Inflammatory macrophage treated with lipopolysaccharide for 1 hour (primary cell): ENCODE measurements around the gene PNP.

ENCODE experiments used
- DNase-seq, 2 donors: peaks; one replicate each; pipeline ENCODE4 v3.0.0-alpha.2; 2020 to 2022

Gene PNP

DNA sequence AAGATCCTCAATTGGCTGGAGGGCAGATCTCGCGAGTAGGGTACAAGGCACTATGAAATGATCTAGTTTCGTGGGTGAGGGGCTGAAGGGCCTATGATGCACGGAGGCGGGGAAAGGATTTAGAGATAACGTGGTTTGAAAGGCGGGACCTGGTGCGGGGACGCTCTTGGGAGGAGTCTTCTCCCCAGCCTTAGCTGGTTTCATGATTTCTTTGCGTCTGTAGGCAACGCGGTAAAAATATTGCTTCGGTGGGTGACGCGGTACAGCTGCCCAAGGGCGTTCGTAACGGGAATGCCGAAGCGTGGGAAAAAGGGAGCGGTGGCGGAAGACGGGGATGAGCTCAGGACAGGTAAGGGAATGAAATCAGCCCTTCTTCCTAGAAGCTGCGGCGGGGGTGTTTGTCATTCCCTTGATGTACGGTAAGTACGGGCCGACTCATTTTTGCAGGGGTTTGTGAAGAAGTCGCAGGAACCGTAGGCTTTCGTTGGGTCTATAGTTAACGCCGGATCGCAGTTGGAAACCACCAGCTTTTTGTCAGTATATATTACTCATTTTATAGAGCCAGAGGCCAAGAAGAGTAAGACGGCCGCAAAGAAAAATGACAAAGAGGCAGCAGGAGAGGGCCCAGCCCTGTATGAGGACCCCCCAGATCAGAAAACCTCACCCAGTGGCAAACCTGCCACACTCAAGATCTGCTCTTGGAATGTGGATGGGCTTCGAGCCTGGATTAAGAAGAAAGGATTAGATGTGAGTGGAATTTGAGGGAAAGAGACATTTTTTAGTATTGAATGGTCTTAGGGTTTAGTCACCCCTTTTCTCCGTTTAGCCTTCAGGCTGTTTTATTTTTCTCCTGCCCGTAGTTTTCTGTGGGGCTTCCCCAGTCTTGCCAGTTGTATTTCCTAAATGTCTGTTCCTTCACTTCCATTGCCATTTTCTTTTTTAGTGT, 13.6 kb upstream of the PNP start:
- DNase-seq: peak; percentile 41 to 69

DNA sequence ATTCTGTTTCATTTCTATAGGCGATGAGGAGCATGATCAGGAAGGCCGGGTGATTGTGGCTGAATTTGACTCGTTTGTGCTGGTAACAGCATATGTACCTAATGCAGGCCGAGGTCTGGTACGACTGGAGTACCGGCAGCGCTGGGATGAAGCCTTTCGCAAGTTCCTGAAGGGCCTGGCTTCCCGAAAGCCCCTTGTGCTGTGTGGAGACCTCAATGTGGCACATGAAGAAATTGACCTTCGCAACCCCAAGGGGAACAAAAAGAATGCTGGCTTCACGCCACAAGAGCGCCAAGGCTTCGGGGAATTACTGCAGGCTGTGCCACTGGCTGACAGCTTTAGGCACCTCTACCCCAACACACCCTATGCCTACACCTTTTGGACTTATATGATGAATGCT, 12.2 kb upstream of the PNP start:
- peak in 1 of 2 donors; percentile 39 for DNase-seq

DNA sequence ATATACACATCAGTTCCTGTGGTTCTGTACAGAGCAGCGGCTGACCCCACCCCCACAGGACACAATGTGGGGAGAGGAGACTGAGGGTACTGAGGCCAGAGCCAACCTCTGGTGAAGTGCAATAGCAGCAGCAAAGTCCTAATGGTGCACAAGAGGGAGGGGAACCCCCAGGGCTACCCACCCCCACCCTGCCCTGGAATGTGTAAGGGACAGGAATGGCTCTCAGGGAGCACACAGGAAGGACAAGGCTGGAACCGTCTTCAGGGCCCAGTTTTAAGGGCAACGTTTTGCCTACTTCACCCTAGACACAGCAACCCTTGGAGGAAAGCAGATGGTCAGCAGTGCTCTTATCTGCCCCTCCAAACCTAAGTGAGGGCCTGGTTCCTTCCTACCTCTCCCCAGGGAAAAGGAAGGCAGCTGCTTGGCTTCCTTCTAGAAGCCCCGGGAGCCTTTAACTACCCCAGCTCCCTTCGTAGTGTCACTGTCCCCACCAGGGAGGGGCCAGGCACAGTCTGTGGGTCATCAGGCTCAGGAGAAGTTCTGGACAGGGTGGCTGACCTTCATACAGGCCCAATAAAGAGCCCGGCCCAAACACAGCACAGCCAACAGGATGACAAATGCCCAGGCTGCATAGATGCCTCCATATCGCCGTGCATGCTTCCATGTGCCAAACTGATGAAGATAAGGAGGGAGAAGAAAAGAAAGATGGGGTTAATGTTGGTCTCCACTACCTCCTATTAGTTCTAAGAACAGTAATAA, 11.0 kb upstream of the PNP start:
- no peak for DNase-seq

DNA sequence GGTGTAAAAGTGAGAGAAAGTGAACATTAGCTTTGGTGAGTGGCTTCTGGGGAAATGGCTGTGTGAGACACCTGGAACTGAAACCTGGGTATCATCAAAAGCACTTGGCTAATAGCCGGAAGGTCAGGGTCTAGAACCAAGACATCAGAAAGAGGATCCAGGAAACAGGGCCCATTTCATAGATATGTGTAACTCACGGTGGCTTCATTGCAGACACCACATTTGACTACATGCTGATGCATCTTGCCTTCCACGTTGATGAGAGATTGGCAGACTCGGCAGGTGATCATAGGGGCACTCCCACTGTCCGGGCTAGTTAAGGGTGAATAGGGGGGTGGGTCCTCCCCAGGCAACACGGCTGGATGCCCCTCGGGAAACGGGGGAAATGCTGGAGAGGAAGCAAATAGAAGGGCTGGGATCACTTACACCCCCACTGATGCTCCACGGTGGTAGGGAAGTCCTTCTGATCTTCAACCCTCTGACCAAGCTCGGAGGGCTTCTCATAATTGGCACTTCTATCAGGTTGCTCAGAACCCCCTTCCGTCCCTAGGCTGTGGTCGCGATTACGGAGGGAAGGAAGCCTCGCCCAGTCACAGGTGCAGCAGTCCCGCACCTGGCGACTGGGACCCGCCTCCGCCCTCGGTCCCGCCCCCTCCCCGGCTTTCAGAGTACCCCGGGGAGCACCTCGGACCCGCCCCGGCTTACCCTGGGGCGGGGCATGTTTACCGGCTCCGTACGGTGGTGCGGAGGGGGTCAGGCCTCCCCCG, 8.6 kb upstream of the PNP start:
- no peak for DNase-seq

DNA sequence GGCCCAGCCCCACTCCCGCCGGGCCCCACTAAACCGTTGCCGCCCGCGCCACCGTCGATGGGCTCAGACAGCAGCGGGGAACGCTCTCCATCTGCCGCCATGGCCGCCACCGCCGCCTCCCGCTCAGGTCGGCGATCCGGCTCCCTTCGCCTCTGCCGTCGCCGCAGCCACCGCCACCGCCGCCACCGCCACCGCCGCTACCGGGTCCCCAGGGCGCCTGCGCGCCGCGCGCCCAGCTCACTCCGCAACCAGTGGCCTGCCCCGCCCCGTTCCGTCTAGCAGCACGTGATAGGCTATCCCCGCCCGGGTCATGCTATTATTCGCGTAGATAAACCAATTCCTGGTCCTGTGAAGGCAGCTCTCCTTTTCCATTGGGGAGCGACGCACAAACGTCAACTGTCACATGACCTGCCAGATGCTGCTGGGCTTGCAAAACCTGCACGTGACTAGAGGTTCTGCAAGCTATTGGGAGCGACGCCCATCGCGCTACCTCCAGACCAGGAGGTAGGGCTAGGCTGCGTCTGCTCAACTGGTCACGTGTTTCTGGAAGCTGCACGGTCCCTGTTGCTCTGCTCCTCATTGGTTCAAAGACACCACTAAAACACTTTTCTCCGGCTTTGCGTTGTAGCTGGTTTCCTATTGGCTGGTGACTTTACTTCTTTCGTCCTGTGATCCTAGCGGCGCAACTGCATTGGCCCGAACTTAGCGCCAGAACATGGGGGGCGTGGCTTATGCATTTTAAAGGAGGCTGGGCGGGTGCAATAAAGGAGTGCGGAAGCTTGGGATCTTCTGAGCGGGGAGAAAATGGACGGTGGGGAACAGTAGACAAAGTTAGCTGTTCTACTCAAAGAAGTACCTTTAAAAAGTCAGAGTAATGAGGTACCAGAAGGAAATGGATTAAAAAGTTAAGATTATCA, 7.7 kb upstream of the PNP start, which contains the start of gene PIP4P1:
Gene PIP4P1, minus strand, starts transcription at position 210 of the 917 bp plus-strand sequence. Its CDS starts 109 bp downstream, at position 101.
- DNase-seq: peak; percentile 98 to 100

DNA sequence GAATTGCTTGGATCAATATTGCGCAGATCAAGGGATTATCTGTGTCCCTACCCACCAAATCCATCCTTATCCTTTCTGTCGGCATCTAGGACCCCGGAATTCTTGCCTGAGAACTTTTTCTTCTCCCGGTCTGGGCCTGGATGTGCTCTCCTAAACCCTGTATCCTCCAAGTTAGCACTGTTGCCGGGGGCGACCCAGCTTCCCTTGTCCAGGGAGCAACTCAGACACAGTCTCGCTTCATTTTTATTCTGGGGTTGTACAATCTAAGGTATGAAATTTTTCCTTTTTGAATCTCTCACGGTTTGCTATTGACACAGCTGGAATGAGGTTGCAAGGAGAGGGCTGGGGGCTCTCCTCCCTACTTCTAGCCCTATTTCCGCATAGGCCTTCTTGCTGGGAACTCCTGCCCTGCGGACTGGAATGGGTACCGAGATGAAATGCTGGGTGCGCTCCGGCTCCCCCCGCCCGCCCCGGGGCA, 403 bp upstream of the PNP start:
- DNase-seq: no peak

DNA sequence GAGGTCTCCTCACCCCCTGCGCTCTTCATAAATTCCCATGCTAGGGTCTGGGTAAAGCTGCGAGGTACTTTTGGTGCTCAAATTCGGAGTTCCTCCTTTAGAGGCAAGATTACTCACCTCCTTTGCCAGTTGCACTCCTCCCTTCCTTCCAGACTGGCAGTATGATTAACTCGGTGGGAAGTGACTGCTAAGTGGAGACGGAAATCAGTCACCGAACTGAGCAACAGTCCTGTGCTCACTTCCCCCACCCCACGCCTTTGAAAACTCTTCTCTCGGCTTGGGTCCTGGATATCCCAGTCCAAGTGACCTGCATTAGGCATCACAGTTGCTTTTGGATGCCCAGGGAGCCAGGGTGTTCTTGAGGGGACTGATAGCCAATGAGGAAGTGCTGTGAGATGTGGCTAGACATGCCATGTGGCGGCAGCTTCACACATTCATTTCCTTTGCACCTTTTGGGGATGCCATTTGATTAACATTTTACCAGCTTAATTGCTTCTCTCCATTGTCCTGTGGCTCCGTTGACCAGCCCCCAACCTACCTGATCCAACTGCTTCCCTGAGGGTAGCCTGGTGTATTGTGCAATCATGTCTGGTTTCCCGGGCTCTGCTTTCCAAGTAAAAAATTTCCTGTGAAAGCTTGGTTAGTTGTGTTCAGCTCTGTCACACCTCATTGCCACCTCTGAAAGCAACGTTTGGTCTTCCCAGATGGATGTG, 840 bp downstream of the PNP start:
- DNase-seq: peak; percentile 84 to 89

DNA sequence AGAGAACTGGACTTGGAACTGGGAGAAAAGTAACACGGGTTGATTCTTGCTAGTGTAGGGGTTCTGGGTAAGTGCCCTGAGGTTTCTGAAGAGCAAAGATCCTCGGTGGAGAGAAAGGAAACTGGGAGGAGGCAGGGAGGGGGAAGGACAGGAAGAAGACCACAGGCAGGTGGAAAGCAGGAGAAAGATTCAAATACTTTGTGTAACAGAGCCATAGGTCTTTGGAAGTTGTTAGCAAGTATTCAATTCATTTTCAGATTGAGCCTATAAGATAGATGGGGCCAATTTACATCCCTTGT, 1.3 kb downstream of the PNP start:
- DNase-seq: no peak

DNA sequence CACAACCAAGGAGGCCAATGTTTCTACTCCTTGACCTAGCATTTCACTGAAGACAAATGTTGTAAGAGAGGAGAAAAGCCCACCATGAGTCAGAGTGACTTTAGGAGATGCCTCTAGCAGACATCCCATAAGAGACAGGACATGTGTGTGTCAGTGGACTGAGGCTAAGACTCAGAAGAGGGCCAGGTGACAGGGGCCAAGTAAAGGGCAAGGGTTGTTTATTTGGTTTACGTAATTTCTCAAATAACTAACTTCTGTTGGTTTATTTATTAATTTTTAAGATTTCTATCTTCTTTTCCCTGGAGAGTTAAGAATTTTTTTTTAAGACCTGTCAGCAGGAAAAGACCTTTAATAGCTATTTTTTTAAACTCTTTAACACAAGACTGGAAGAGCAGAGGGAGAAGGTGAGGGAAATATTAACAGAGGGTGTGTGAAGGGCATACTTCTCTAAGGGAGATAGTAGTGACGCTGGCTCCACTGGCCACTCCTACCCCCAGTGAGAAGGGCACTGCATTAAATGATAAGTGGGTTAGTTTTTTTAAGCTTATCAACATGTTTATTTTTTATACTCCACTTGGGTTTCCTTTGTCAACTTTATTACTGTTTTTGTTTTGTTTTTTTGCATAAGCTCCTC, 3.4 kb downstream of the PNP start:
- no peak for DNase-seq

DNA sequence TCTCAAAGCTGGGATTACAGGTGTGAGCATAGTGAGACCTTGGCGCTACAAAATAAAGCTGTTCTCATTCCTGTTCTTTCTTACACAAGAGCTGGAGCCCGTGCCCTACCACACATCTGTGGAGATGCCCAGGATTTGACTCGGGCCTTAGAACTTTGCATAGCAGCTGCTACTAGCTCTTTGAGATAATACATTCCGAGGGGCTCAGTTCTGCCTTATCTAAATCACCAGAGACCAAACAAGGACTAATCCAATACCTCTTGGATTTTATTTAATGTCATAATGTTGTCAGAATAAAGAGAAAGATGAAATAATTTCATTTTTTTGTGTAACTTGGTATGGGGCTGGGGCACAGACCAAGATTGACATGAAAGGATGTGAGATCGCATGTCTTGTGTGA, 7.6 kb downstream of the PNP start:
- DNase-seq: no peak

DNA sequence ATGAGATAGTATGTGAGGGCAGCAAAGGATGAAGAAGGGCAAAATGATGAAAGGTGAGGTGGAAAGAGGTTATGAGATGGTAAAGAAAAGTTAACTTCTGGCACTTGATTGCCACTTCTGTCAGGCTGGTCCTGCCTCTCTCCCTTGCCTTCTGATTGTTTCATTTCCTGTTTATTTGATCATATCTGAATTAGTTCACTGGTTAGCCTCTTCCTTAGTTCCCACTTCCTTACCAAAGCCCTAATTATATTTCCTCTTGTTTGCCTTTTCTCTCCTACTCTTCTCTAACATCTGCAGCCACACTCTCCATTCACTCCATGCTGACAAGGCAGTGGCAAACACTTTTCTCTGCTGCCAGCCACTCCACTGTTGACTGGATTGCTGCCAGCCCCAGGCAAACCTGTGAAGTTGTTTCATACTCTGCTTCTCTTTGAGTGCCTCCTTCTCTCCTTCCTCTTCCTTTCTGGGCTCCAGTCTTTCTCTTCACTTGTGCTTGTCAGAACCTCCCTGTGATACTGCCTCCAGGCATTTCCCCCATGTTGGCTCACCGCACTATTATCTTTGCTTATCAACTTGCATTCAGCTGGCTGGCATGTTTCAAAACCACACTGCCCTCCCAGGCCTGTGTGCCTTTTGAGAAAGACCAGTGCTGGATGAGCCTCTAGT, 8.1 kb downstream of the PNP start:
- no peak for DNase-seq

DNA sequence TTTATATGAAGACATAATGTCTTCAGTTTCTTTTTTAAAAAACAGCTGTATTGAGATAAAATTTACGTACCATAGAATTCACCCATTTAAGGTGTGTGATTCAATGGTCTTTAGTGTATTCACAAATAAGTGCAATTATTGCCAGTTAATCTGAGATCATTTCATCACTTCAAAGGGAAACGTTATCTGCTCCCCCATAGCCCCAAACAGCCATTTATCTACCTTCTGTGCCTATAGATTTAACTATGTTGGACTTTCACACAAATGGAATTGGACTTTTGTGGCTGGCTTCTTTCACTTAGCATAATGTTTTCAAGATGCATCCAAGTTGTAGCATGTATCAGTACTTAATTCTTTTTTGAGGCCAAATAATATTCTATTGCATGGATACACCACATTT, 9.7 kb downstream of the PNP start:
- no peak for DNase-seq

DNA sequence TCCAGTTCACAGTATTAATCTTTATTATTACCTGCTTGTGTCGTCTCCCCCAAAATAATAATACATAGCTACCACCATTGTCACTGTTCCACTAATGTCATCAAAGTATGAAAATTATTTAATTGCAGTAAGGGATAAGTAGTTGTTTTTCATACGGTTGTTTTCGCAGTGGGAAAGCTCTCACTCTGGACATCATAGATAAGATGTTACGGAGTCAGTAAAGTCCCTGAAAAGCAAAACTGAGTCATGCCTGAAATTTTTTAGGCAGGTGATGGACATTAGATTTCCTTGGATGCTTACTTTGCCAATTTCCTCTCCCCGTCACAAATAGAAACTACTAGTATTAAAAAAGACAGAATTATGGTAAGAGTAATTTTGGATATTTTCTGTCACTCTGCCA, 13.2 kb downstream of the PNP start:
- no peak for DNase-seq

DNA sequence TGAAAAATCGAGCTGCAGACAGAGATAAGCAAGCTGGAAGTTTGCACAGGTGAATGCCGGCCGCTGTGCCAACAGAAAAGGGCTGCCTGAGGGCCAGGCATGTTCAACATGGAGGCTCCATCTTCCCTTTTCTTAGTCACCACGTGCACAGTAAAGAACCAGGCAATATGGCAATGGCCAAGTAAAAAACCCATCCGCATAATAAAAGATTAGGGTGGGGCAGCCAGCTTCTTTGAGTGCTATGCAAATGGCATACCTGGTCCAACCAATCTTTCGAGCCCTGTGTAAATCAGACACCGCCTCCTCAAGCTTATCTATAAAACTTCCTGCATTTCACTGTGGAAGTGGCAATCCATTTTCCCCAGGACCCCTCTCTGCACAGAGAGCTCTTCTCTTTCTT, 16.7 kb downstream of the PNP start:
- no peak for DNase-seq

DNA sequence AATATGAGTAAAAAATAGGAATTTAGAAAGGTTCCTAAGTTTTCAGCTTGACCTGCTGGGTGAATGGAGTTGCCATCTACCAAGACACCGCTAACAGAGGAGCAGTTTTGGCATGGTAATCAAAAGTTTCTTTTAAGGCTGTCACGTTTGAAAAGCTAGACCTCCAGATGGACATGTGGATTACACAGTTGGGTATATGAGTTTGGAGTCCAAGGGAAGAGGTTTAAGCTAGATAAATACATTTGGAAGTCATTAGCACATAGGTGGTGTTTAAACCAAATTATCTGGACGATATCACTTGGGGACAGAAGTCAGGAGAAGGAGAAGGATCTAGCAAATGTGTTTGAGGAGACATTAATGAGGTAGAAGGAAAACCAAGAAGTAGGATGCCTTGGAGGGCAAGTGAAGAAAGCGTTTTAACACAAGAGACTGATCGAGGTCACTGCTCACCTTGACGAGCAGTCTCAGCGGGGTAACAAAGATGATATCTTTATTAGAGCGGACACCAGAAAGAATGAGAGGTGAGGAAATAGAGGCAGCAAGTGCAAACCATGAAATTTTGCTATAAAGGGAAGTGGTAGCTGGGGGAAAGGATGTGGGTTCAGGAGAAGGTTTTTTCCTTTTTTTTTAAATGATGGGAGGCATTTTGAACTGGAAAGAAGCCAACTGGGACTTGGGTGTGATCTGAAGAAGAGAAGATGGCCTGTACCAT, 17.6 kb downstream of the PNP start:
- peak in 1 of 2 donors; percentile 27 for DNase-seq

DNA sequence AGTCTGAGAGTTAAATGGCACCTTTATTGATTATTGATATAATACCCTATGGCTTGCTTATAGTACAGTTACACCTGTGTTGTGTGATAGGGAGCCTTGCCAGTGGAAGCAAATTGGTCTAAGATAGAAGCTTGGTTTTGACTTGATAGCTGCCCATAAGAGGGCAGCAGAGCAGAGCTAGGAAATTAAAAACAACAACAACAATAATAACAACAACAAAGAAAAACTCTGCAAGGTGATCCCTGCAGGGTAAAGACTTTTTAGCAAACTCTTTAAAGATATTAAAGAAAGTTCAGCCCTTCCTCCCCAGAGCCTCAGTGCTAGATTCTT, 18.2 kb downstream of the PNP start:
- DNase-seq: no peak

DNA sequence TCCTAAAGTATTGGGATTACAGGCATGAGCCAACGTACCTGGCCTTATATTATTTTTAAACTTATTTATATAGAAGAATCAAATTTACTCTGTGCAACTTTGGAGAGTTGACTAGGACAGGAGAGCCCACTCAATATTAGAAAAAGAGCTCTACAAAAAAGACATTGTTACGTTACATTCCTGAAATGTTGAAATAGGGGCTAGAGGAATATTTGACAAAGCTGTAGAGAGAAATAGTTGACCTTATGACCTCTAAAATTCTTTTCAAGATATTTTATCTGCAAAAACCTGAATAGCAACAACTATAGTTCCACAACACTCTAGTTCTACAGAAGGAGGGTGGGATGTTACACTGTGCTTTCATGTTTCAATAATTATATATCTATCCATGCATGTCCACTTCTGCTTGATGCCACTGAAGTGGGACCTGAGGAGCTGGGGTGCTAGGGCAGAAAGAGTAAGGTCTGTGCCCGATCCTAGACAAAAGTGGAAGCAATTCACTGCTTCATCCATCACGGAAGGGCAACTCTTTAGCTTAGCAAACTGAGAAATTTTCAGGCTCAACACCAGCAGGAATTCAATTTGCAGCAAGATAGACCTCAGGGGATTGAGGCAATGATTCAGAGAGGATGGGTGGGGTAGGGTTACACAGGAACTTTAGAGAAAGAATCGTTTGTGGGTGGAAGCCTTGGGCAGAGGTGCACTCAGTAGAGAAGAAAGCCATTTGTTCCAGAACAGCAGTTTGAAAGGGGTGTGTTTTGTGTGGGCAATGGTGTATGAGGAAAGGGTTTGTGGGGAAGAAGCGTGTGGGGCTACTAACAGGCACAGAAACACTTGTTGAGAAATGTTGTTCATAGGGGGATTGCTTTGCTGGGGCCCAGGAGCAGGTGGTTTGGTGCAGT, 20.1 kb downstream of the PNP start:
- peak; percentile 34 to 53 for DNase-seq

DNA sequence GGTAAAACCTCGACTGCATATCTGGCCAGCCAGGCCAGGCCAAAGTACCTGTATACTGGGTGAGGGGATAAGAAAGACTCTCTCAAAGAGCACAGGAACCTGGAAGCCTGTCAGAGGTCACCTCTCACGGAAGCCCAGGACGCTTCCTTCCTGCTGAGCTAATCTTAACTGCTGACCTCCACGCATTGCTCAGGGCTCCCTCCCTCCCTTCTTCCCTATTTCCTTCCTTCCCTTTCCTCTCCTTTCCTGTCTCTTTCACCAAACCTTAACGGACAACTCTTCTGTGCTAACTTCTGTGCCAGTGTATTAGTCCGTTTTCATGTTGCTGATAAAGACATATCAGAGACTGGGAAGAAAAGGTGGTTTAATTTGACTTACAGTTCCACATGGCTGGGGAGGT, 21.4 kb downstream of the PNP start:
- DNase-seq: no peak

DNA sequence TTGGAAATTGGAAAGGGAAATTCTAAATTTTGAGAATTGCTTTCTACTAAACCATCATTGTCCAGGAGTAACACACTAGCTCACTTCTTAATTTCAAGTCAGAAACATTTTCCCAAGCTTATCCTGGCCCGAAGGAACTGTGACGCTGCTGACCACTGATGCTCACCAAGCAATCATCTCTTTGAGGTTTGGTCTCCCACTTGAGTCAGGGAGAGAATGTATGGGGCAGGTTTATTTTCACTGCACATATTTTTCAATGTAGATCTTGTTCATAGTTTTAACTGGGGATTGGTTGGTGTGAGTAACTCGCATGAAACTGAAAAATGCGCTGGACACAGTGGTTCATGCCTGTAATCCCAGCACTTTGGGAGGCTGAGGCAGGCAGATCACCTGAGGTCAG, 23.3 kb downstream of the PNP start:
- no peak for DNase-seq
